CD4-positive, alpha-beta T cell treated with Interleukin-17A for 1 hour (primary cell): ENCODE measurements around the gene LCE2C.
"Not testable (repeated sequence)": the region's sequence is repeated elsewhere in the genome, so short reads cannot be mapped to it uniquely, and the experiment has no call there.

Experiments used
- DNase-seq: peaks from one replicate; pipeline ENCODE4 v3.0.0-alpha.2; 2020

The LCE2C gene

DNA sequence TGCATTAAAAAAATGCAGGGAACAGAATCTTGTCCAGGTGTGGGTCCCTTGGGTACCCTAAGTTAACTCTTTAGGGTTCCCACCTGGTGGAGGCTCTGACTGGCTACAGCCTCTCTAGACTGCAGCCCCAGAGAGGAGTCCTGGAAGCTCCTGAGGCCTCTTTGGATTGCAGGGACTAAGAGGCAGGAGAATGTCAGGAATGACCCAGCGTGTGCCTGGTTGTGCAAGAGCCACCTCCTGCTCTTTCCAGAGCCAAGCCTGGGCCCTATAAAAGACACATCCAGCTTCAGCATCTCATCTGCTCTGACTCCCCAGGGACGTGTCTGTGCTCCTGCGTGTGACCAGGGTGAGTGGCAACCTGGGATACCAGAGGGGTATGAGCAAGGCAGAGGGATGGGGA is at the start of gene LCE2C:
LCE2C (plus strand) TSS at position 297 of the 400 bp plus-strand sequence. CDS start 737 bp downstream, outside the sequence.
- not testable (repeated sequence) for DNase-seq

GRCh38 chr1:152626744-152627143 is 48.3 kb upstream of the LCE2C start:
- DNase-seq, result no peak

DNA sequence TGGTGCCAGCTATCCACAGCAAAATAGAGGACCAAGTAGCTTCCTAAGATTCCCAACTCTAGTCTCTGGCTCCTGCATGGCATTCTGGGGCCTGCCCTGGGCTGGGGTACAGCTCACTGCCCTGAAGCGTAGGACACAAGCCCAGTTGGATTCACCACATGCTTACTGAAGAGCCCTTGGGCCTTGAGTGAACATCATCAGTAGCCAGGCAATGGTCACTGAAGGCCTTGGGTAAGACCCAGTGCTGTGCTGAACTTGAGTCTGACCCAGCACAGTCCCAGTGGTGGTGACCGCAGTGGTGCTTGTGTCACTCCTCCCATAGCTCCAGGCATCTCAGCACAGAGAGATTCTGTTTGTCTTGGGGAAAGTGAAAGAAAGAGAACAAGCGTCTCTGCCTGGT is 44.5 kb upstream of the LCE2C start:
- DNase-seq, result no peak

- DNase-seq, result no peak
Observed at GRCh38 chr1:152640351-152640750, 34.7 kb upstream of the LCE2C start.

DNA sequence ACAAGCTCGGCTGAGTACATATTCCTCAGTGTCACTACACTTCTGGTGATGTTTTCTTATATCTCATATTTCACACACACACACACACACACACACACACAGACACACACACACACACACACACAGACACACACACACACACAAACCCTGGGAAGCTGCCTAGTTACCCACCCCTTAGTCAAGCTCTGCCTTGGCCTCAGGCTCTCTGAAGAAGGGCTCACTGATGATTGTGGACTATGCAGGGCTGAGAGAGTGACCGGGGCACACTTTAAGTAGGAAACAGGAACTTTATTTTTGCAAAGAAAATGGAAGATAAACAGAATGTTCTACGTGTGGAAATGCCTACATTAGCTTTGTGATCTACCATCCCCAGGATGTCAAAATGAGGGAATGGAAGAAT is 31.1 kb upstream of the LCE2C start:
- no peak for DNase-seq

- DNase-seq, result no peak
Observed at GRCh38 chr1:152645146-152645545, 29.9 kb upstream of the LCE2C start.

- no peak for DNase-seq
Observed at GRCh38 chr1:152646656-152647055, 28.4 kb upstream of the LCE2C start.

DNA sequence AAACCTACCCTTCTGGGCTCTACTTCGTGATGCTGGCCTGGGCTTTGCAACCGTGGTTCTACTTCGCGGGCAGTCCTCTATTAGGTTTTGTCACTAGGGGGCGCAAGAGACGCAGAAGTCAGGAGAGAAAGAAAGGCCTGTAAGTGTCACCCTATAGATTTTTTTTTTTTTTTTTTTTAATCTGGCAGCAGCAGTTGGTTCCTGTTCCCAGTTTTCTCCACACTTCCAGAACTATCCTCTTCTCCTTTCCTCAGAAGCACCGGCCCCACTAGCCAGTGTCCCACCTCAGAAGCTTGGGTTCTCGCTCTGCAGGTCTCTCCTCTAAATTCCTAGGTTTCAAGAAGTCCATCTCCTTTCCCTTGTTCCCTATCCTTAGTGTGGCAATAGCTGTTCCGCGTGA is 21.0 kb upstream of the LCE2C start:
- peak; percentile 56 for DNase-seq

GRCh38 chr1:152656459-152656858 is 18.6 kb upstream of the LCE2C start:
- no peak for DNase-seq

GRCh38 chr1:152657677-152658076 is 17.4 kb upstream of the LCE2C start:
- no peak for DNase-seq

DNA sequence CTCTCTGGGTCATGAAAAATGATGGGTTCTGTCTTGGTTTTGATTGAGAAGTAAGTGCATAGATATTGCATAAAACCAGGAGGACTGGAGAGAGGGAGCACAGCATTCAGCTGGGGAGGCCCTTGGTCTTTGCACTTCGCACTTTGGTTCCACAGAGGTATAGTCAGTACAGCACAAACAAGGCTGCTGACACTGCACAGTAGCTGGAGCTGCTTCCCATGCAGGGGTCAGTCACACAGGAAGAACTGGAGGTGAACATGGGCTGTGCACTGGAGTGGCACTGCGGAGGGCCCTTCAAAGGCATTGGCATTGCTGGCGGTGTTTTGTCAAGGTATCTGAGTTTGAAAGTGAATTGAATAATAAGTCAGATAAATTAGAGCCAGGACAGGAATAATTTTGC is 16.4 kb upstream of the LCE2C start:
- no peak for DNase-seq

DNA sequence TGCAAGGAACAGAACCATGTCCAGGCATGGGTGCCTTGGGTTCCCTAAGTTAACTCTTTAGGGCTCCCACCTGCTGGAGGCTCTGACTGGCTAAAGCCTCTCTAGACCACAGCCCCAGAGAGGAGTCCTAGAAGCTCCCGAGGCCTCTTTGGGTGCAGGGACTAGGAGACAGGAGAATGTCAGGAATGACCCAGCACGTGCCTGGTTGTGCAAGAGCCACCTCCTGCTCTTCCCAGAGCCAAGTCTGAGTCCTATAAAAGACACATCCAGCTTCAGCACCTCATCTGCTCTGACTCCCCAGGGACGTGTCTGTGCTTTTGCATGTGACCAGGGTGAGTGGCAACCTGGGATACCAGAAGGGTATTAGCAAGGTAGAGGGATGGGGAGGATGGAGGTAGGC is 12.0 kb upstream of the LCE2C start, which contains the start of gene LCE2D:
LCE2D (plus strand) TSS at position 283 of the 400 bp plus-strand sequence. CDS start 726 bp downstream, outside the sequence.
- no peak for DNase-seq

DNA sequence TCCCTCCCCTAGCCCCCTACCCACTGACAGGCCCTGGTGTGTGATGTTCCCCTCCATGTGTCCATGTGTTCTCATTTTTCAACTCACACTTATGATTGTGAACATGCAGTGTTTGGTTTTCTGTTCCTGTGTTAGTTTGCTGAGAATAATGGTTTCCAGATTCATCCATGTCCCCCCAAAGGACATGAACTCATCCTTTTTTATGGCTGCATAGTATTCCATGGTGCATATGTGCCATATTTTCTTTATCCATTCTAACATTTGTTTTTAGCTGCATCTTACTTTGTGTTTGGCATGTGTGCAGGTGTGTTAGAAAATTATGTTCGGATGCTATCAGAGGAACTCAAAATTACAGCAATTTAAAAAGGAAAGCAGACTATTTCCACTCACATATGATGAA is 8.9 kb upstream of the LCE2C start:
- DNase-seq, result not testable (repeated sequence)

GRCh38 chr1:152667648-152668047 is 7.4 kb upstream of the LCE2C start:
- no peak for DNase-seq

GRCh38 chr1:152673016-152673415 is 2.1 kb upstream of the LCE2C start:
- DNase-seq, result no peak

DNA sequence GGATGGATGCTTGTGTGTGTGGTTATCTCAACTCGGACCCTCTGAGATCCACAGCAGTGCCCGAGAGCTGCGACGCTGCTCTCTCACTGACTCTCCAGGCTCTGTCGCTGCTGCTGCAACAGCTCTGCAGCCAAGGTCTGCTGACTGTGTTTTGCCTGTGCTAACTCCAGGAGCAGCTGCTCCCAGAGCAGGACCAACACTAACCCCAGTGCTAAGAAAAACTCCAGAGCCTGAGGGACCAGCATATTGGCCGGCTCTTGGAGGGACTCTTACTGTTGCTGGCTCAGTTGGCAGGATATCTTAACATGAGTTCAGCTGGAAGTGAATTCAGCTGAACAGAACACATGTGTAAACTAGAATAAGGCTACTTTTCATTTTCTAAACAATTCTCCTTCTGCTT is 4.4 kb downstream of the LCE2C start:
- DNase-seq, result no peak

DNA sequence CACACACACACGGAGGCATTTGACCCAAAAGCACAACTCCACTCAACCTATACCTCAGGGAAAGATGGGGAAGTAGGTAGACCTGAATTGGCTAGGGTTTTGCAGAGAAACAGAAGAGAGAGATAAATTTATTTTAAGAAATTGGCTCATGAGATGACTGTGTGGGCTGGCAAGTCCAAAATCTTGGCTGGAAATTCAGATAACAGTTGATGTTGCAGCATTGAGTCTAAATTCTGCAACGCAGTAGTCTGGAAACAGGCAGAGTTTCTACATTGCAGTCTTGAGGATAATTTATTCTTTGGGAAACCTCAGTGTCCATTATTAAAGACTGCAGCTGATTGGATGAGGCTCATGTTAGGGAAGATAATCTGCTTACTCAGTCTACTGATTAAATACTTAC is 6.5 kb downstream of the LCE2C start:
- no peak for DNase-seq

- no peak for DNase-seq
Observed at GRCh38 chr1:152683846-152684245, 8.8 kb downstream of the LCE2C start.

- DNase-seq, result not testable (repeated sequence)
Observed at GRCh38 chr1:152685823-152686222, 10.7 kb downstream of the LCE2C start, which contains the start of gene LCE2B. Gene LCE2B (plus strand): TSS chr1:152686123. CDS start chr1:152686844, 721 bp downstream.

GRCh38 chr1:152697701-152698600 is 22.9 kb downstream of the LCE2C start, which contains the start of gene LCE2A:
Gene LCE2A (plus strand): TSS chr1:152698345. CDS start chr1:152698902, 557 bp downstream.
- DNase-seq, result no peak

DNA sequence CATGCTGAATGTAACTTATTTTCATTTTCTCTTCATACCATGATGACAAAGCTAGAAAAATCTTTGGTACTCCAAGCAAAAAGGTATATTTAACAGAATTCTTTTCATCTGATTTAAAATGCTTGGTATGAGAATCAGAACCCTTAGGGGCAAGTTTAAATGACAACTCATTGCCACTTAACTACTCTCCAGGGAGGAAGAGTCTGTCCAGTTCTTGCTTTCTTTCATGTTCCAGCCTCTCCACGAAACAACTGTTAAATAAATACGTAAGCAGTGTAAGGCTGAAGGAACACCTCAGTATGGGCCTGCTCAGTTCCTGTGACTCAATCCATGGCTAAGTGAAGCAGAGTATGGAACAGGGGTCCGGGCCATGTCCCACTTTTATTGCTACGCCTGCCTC is 24.7 kb downstream of the LCE2C start:
- DNase-seq, result no peak

GRCh38 chr1:152707860-152708259 is 32.8 kb downstream of the LCE2C start, which contains the start of gene LCE4A:
Gene LCE4A (plus strand): TSS chr1:152708160. CDS start chr1:152709076, 916 bp downstream.
- DNase-seq, result no peak

- DNase-seq, result no peak
Observed at GRCh38 chr1:152718238-152718637, 43.2 kb downstream of the LCE2C start.

- no peak for DNase-seq
Observed at GRCh38 chr1:152725261-152725660, 50.2 kb downstream of the LCE2C start.
